Neural cell (in vitro differentiated cells): ENCODE data around the gene FRS3. TPM values are rescaled to one million over a fixed set of nuclear protein-coding genes. Genes with fewer than 3 reads are reported as not detected.

Experiments
- H2AFZ ChIP-seq: fragments of 200-600, 300-800 bp; sonication (generic), shearing (Covaris generic); 2 replicates; pipeline ENCODE4 v1.6.0; 2014; ENCODE audit warnings: low read depth, mild to moderate bottlenecking, antibody characterized with exemption, low read length, moderate library complexity
- H3F3A ChIP-seq: fragments of 200-600 bp; shearing (Covaris generic); 2 replicates; pipeline ENCODE4 v1.6.1; 2016; ENCODE audit warnings: mild to moderate bottlenecking, moderate library complexity, mixed read lengths, antibody characterized with exemption, low read length; ENCODE audit not compliant: insufficient read depth, poor library complexity, severe bottlenecking
- H3K27ac ChIP-seq: fragments of 200-600, 300-800 bp; sonication (generic), shearing (Covaris generic); 2 replicates; pipeline ENCODE4 v1.5.1; 2014; ENCODE audit warnings: mild to moderate bottlenecking, low read length, moderate library complexity
- H3K27me3 ChIP-seq: fragments of 300-800, 200-600 bp; sonication (generic), shearing (Covaris generic); 2 replicates; pipeline ENCODE4 v1.6.0; 2014; ENCODE audit warnings: mild to moderate bottlenecking, low read depth, low read length, moderate library complexity; ENCODE audit not compliant: insufficient read depth
- H3K36me3 ChIP-seq: fragments of 300-800, 200-600 bp; sonication (generic), shearing (Covaris generic); 2 replicates; pipeline ENCODE4 v1.5.1; 2014; ENCODE audit warnings: mild to moderate bottlenecking, antibody characterized with exemption, low read length, moderate library complexity; ENCODE audit not compliant: insufficient read depth
- H3K4me2 ChIP-seq: fragments of 300-800, 200-600 bp; sonication (generic), shearing (Covaris generic); 2 replicates; pipeline ENCODE4 v1.6.0; 2014; ENCODE audit warnings: mild to moderate bottlenecking, low read length
- H3K4me3 ChIP-seq: fragments of 300-800, 200-600 bp; sonication (generic), shearing (Covaris generic); 2 replicates; pipeline ENCODE4 v1.5.1; 2014; ENCODE audit warnings: mild to moderate bottlenecking, low read length, moderate library complexity
- H3K79me2 ChIP-seq: fragments of 200-600 bp; shearing (Covaris generic); replicated peaks from 2 replicates; pipeline ENCODE4 v1.6.0; 2014; ENCODE audit warnings: mild to moderate bottlenecking, low read length, moderate library complexity; ENCODE audit not compliant: insufficient read depth
- H3K9ac ChIP-seq: fragments of 300-800, 200-600 bp; sonication (generic), shearing (Covaris generic); 2 replicates; pipeline ENCODE4 v1.6.1; 2016; ENCODE audit warnings: mild to moderate bottlenecking, low read length, mixed read lengths
- H3K9me2 ChIP-seq: fragments of 200-600 bp; shearing (Covaris generic); 2 replicates; pipeline ENCODE4 v1.6.1; 2016; ENCODE audit warnings: mild to moderate bottlenecking, low read length, mixed read lengths; ENCODE audit not compliant: insufficient read depth
- H3K9me3 ChIP-seq: fragments of 200-600, 300-800 bp; sonication (generic), shearing (Covaris generic); 2 replicates; pipeline ENCODE4 v1.6.1; 2016; ENCODE audit warnings: mild to moderate bottlenecking, mixed run types, low read length, moderate library complexity, mixed read lengths
- H4K20me1 ChIP-seq: fragments of 200-600 bp; shearing (Covaris generic); 2 replicates; pipeline ENCODE4 v1.6.1; 2016; ENCODE audit warnings: mild to moderate bottlenecking, mixed run types; ENCODE audit not compliant: insufficient read depth
- CTCF ChIP-seq: fragments of 450-650 bp; IDR thresholded peaks from 2 replicates; pipeline ENCODE4 v1.5.1; 2014; ENCODE audit warnings: antibody characterized with exemption, mild to moderate bottlenecking, moderate library complexity; ENCODE audit not compliant: poor library complexity, severe bottlenecking
- EP300 ChIP-seq: fragments of 450-650 bp; conservative IDR thresholded peaks from 2 replicates; pipeline ENCODE4 v1.6.1; 2014; ENCODE audit warnings: antibody characterized with exemption, mild to moderate bottlenecking, moderate library complexity; ENCODE audit not compliant: poor library complexity, severe bottlenecking
- EZH2 ChIP-seq: fragments of 200-600, 300-800 bp; shearing (Covaris generic), sonication (generic); IDR thresholded peaks from 2 replicates; pipeline ENCODE4 v1.6.1; 2014; ENCODE audit warnings: antibody characterized with exemption, low read length, borderline replicate concordance, mild to moderate bottlenecking; ENCODE audit not compliant: insufficient read depth, poor library complexity, severe bottlenecking
- MXI1 ChIP-seq: fragments of 450-650 bp; conservative IDR thresholded peaks from 2 replicates; pipeline ENCODE4 v1.6.1; 2014; ENCODE audit warnings: antibody characterized with exemption, mild to moderate bottlenecking; ENCODE audit not compliant: poor library complexity, severe bottlenecking
- POLR2AphosphoS5 ChIP-seq: IDR thresholded peaks from 2 replicates; pipeline ENCODE4 v1.6.1; 2012
- RAD21 ChIP-seq: fragments of 450-650 bp; conservative IDR thresholded peaks from 2 replicates; pipeline ENCODE4 v1.6.1; 2014; ENCODE audit warnings: antibody characterized with exemption, mild to moderate bottlenecking, moderate library complexity
- REST ChIP-seq: IDR thresholded peaks from 2 replicates; pipeline ENCODE4 v1.6.1; 2012; ENCODE audit warnings: borderline replicate concordance
- SMC3 ChIP-seq: fragments of 450-650 bp; conservative IDR thresholded peaks from 2 replicates; pipeline ENCODE4 v1.6.1; 2014; ENCODE audit warnings: antibody characterized with exemption, mild to moderate bottlenecking, moderate library complexity; ENCODE audit not compliant: poor library complexity
- TAF1 ChIP-seq: IDR thresholded peaks from 2 replicates; pipeline ENCODE4 v1.6.1; 2012; ENCODE audit warnings: low read depth
- polyA plus RNA-seq: library from polyadenylated mRNA; depleted of rRNA; stranded (reverse); fragments of >200 nt; gene quantifications from 2 replicates; pipeline ENCODE4 v1.2.3, GENCODE V29; 2014

Gene FRS3
- polyA plus RNA-seq, 1 donor from 2014 or later: 15.7 TPM

GRCh38 chr6:41805830-41806774 lies 26.4 kb upstream of the FRS3 start:
- no peak for TF ChIP-seq EP300
- no peak for TF ChIP-seq RAD21
- no peak for TF ChIP-seq EZH2
- no peak for TF ChIP-seq TAF1
- TF ChIP-seq POLR2AphosphoS5: no peak
- Histone ChIP-seq H4K20me1 (no peaks in the 10 kb centered on the region), H3K9me3 (no peaks in the 10 kb centered on the region), H3K36me3 (no peaks in the 10 kb centered on the region), H3K9ac (no peak overlapping the region), H2AFZ (no peak overlapping the region), H3K4me2 (no peak overlapping the region), H3F3A (no peaks in the 10 kb centered on the region), H3K9me2 (no peaks in the 10 kb centered on the region), H3K79me2 (no peaks in the 10 kb centered on the region), H3K4me3 (no peak overlapping the region), H3K27ac (no peak overlapping the region), H3K27me3 (no peaks in the 10 kb centered on the region)

GRCh38 chr6:41801380-41801779 lies 21.7 kb upstream of the FRS3 start:
- H3K79me2 ChIP-seq: no peaks in the 10 kb centered on the region
- no peak overlapping the region for H3K4me3 ChIP-seq
- H3K27ac ChIP-seq: peak overlapping the region; percentile 41
- no peak overlapping the region for H3K4me2 ChIP-seq
- H3K9me3 ChIP-seq: no peaks in the 10 kb centered on the region
- H3K9ac ChIP-seq: no peak overlapping the region
- H3K36me3 ChIP-seq: no peaks in the 10 kb centered on the region
- no peaks in the 10 kb centered on the region for H3K9me2 ChIP-seq
- H2AFZ ChIP-seq: no peak overlapping the region
- no peaks in the 10 kb centered on the region for H3F3A ChIP-seq
- H4K20me1 ChIP-seq: no peaks in the 10 kb centered on the region
- no peaks in the 10 kb centered on the region for H3K27me3 ChIP-seq
- peak; percentile 74 for TF ChIP-seq CTCF
- TF ChIP-seq TAF1: no peak
- TF ChIP-seq EP300: no peak
- TF ChIP-seq SMC3: peak; percentile 73
- TF ChIP-seq RAD21: peak; percentile 66
- TF ChIP-seq MXI1: no peak
- TF ChIP-seq REST: no peak
- TF ChIP-seq POLR2AphosphoS5: no peak
- TF ChIP-seq EZH2: no peak
